ENCODE data around the gene UBE2H. TPM values are rescaled to one million over a fixed set of nuclear protein-coding genes. Genes with fewer than 3 reads are reported as not detected.
"Not testable (repeated sequence)": the region's sequence is repeated elsewhere in the genome, so short reads cannot be mapped to it uniquely, and the experiment has no call there.

UBE2H gene
- total and polyA plus RNA-seq, 2 donors from 2014 or later, result 40.6 to 107 TPM

GRCh38 chr7:129828078-129828762 is 124.5 kb downstream of the UBE2H start:
- no peak overlapping the region for H3K4me3 ChIP-seq (ENCODE audit: low read length in 3 of 3)
- DNase-seq, result no peak
- no peaks in the 10 kb centered on the region for H3K27me3 ChIP-seq (ENCODE audit: control insufficient read depth, insufficient read depth, low read length)
- H3K36me3 ChIP-seq (ENCODE audit: control insufficient read depth in 2 of 3, insufficient read depth in 3 of 3, low read length in 3 of 3), result peaks cover 0 to 2% (median 0%) of the 10 kb centered on the region in 3 donors
- TF ChIP-seq CTCF (IDR thresholded peaks at IDR 0.05; ENCODE audit: borderline replicate concordance, extremely low read depth, insufficient read depth), result no peak
- no peaks in the 10 kb centered on the region for H3K9me3 ChIP-seq (ENCODE audit: control insufficient read depth in 2 of 3, insufficient read depth in 1 of 3, low read length in 3 of 3)
- H3K9ac ChIP-seq (ENCODE audit: low read length in 3 of 3), result no peak overlapping the region
- FAIRE-seq, result no peak
- no peak overlapping the region for H3K27ac ChIP-seq (ENCODE audit: low read depth in 2 of 2, low read length in 2 of 2)
- H3K4me1 ChIP-seq (ENCODE audit: control insufficient read depth in 2 of 3, insufficient read depth in 2 of 3, low read depth in 1 of 3, low read length in 3 of 3), result peaks cover 0 to 8% (median 3%) of the 10 kb centered on the region in 3 donors
- intact Hi-C loops (cut with DNase I), result loop anchor here (10.0 kb wide), 1 partner anchor 187 kb away; no protein-coding TSS in a partner anchor

- H3K9ac ChIP-seq (ENCODE audit: low read length in 3 of 3), result no peak overlapping the region
- H3K4me1 ChIP-seq (ENCODE audit: control insufficient read depth in 2 of 3, insufficient read depth in 2 of 3, low read depth in 1 of 3, low read length in 3 of 3), result peaks cover 0 to 8% (median 3%) of the 10 kb centered on the region in 3 donors
- intact Hi-C loops (cut with DNase I), result loop anchor here (10.0 kb wide), 1 partner anchor 187 kb away; no protein-coding TSS in a partner anchor
Measured at GRCh38 chr7:129827467-129827990, 125.2 kb downstream of the UBE2H start.

GRCh38 chr7:129826895-129827294 is 125.9 kb downstream of the UBE2H start:
- not testable (repeated sequence) for H3K36me3 ChIP-seq (ENCODE audit: control insufficient read depth in 2 of 3, insufficient read depth in 3 of 3, low read length in 3 of 3)

More at GRCh38 chr7:129827467-129827990, 125.2 kb downstream of the UBE2H start:
- H3K27ac ChIP-seq (ENCODE audit: low read depth in 2 of 2, low read length in 2 of 2), result no peak overlapping the region
- peaks cover 0 to 2% (median 0%) of the 10 kb centered on the region in 3 donors for H3K36me3 ChIP-seq (ENCODE audit: control insufficient read depth in 2 of 3, insufficient read depth in 3 of 3, low read length in 3 of 3)
- FAIRE-seq (no peak), DNase-seq (no peak)
- H3K9me3 ChIP-seq (ENCODE audit: control insufficient read depth in 2 of 3, insufficient read depth in 1 of 3, low read length in 3 of 3), result no peaks in the 10 kb centered on the region
- no peak overlapping the region for H3K4me3 ChIP-seq (ENCODE audit: low read length in 3 of 3)
- no peaks in the 10 kb centered on the region for H3K27me3 ChIP-seq (ENCODE audit: control insufficient read depth, insufficient read depth, low read length)
- TF ChIP-seq CTCF (IDR thresholded peaks at IDR 0.05; ENCODE audit: borderline replicate concordance, extremely low read depth, insufficient read depth), result no peak

More at GRCh38 chr7:129826895-129827294, 125.9 kb downstream of the UBE2H start:
- H3K9me3 ChIP-seq (ENCODE audit: control insufficient read depth in 2 of 3, insufficient read depth in 1 of 3, low read length in 3 of 3); H3K4me3 ChIP-seq (ENCODE audit: low read length in 3 of 3); H3K9ac ChIP-seq (ENCODE audit: low read length in 3 of 3); DNase-seq; H3K27me3 ChIP-seq (ENCODE audit: control insufficient read depth, insufficient read depth, low read length); FAIRE-seq; H3K27ac ChIP-seq (ENCODE audit: low read depth in 2 of 2, low read length in 2 of 2); H3K4me1 ChIP-seq (ENCODE audit: control insufficient read depth in 2 of 3, insufficient read depth in 2 of 3, low read depth in 1 of 3, low read length in 3 of 3): not testable (repeated sequence)
- intact Hi-C loops (cut with DNase I), result loop anchor here (10.0 kb wide), 1 partner anchor 188 kb away; no protein-coding TSS in a partner anchor
